Tibial artery (tissue), 4 donors: ENCODE results near the gene AAMDC.

Experiments used
- DNase-seq, 2 donors: peaks; one replicate each; pipeline ENCODE4 v3.0.0-alpha.2; 2019
- H3K27ac ChIP-seq, 2 donors: fragments of 200-600 bp; sonication (generic) in 1 of 2; 1 replicate in 1 of 2; 2 replicates in 1 of 2; pipeline ENCODE4 v1.5.1; 2018 to 2019; ENCODE audit warnings: mild to moderate bottlenecking in 1 of 2
- H3K27me3 ChIP-seq, 2 donors: fragments of 200-600 bp; sonication (generic) in 1 of 2; one replicate each; pipeline versions ENCODE4 v1.5.1 to v1.6.0; 2016 to 2019
- H3K36me3 ChIP-seq, 3 donors: fragments of 200-600 bp; sonication (generic) in 2 of 3; one replicate each; pipeline ENCODE4 v1.5.1; 2016 to 2019; ENCODE audit warnings: mild to moderate bottlenecking in 2 of 3
- H3K4me1 ChIP-seq, 4 donors: fragments of 200-600 bp; sonication (generic) in 2 of 4; 1 replicate in 3 of 4; 2 replicates in 1 of 4; pipeline ENCODE4 v1.5.1; 2016 to 2019
- H3K4me3 ChIP-seq, 2 donors: fragments of 200-600 bp; sonication (generic) in 1 of 2; 1 replicate in 1 of 2; 2 replicates in 1 of 2; pipeline ENCODE4 v1.5.1; 2018 to 2019; ENCODE audit warnings: mild to moderate bottlenecking in 2 of 2
- H3K9me3 ChIP-seq, 3 donors: fragments of 200-600 bp; sonication (generic) in 1 of 3; one replicate each; pipeline ENCODE4 v1.5.1; 2016 to 2019
- CTCF ChIP-seq, 2 experiments: fragments of 200-600 bp in 1 of 2; fragments of 450-650 bp in 1 of 2; IDR thresholded peaks; one replicate each; pipeline ENCODE4 v1.5.1; 2017 to 2019; ENCODE audit warnings: antibody characterized with exemption in 2 of 2, mild to moderate bottlenecking in 1 of 2, moderate library complexity in 1 of 2
- intact Hi-C: fragments of 100-400 bp; cut with DNase I; formaldehyde crosslinking; loops from one replicate; pipeline ENCODE4 v1.15.0; 2023; ENCODE audit warnings: low total_unique reads

The AAMDC gene

GRCh38 chr11:77806993-77807392 is 14.0 kb upstream of the AAMDC start:
- H3K27ac ChIP-seq = no peak overlapping the region
- TF ChIP-seq CTCF (IDR thresholded peaks at IDR 0.05) = no peak
- no peaks in the 10 kb centered on the region for H3K9me3 ChIP-seq
- peaks cover 0 to 32% (median 4%) of the 10 kb centered on the region in 4 donors for H3K4me1 ChIP-seq
- H3K36me3 ChIP-seq = no peaks in the 10 kb centered on the region
- no peak for DNase-seq
- H3K4me3 ChIP-seq = no peak overlapping the region
- no peaks in the 10 kb centered on the region for H3K27me3 ChIP-seq
- intact Hi-C loops = no loop called here

- Histone ChIP-seq H3K36me3 (peaks cover 0 to 7% (median 0%) of the 10 kb centered on the region in 3 donors), H3K4me3 (no peak overlapping the region), H3K9me3 (peaks cover 0 to 3% (median 0%) of the 10 kb centered on the region in 3 donors), H3K27ac (no peak overlapping the region), H3K27me3 (no peaks in the 10 kb centered on the region), H3K4me1 (peaks cover 0 to 61% (median 14%) of the 10 kb centered on the region in 4 donors)
- no peak for DNase-seq
- intact Hi-C loops = no loop called here
- no peak for TF ChIP-seq CTCF (IDR thresholded peaks at IDR 0.05)
Measured at GRCh38 chr11:77813256-77813655, 7.7 kb upstream of the AAMDC start.

GRCh38 chr11:77814848-77815247 is 6.1 kb upstream of the AAMDC start:
- peaks cover 0 to 3% (median 0%) of the 10 kb centered on the region in 3 donors for H3K9me3 ChIP-seq
- TF ChIP-seq CTCF (IDR thresholded peaks at IDR 0.05) = no peak
- H3K27me3 ChIP-seq = no peaks in the 10 kb centered on the region
- intact Hi-C loops = no loop called here
- H3K27ac ChIP-seq = no peak overlapping the region
- peaks cover 0 to 7% (median 0%) of the 10 kb centered on the region in 3 donors for H3K36me3 ChIP-seq
- peaks cover 0 to 60% (median 23%) of the 10 kb centered on the region in 4 donors for H3K4me1 ChIP-seq
- no peak overlapping the region for H3K4me3 ChIP-seq
- no peak for DNase-seq

GRCh38 chr11:77815459-77815858 is 5.5 kb upstream of the AAMDC start:
- intact Hi-C loops = no loop called here
- H3K4me1 ChIP-seq = peaks cover 0 to 58% (median 23%) of the 10 kb centered on the region in 4 donors
- H3K36me3 ChIP-seq = peaks cover 0 to 7% (median 0%) of the 10 kb centered on the region in 3 donors
- TF ChIP-seq CTCF (IDR thresholded peaks at IDR 0.05) = no peak
- H3K27ac ChIP-seq = no peak overlapping the region
- no peak overlapping the region for H3K4me3 ChIP-seq
- no peak for DNase-seq
- H3K9me3 ChIP-seq = peaks cover 0 to 3% (median 0%) of the 10 kb centered on the region in 3 donors
- H3K27me3 ChIP-seq = no peaks in the 10 kb centered on the region

GRCh38 chr11:77819411-77819920 is 1.5 kb upstream of the AAMDC start:
- DNase-seq = peak; percentile 90 to 91
- Histone ChIP-seq H3K4me3 (peak overlapping the region; percentile 90 to 95), H3K27me3 (no peaks in the 10 kb centered on the region), H3K27ac (peak overlapping the region; percentile 99 to 100), H3K4me1 (peaks cover 0 to 64% (median 40%) of the 10 kb centered on the region in 4 donors), H3K36me3 (no peaks in the 10 kb centered on the region), H3K9me3 (peaks cover 0 to 3% (median 0%) of the 10 kb centered on the region in 3 donors)
- TF ChIP-seq CTCF (IDR thresholded peaks at IDR 0.05) = peak; percentile 30 to 53
- intact Hi-C loops = no loop called here
